ENCODE results near the gene FAM53B.

DNA sequence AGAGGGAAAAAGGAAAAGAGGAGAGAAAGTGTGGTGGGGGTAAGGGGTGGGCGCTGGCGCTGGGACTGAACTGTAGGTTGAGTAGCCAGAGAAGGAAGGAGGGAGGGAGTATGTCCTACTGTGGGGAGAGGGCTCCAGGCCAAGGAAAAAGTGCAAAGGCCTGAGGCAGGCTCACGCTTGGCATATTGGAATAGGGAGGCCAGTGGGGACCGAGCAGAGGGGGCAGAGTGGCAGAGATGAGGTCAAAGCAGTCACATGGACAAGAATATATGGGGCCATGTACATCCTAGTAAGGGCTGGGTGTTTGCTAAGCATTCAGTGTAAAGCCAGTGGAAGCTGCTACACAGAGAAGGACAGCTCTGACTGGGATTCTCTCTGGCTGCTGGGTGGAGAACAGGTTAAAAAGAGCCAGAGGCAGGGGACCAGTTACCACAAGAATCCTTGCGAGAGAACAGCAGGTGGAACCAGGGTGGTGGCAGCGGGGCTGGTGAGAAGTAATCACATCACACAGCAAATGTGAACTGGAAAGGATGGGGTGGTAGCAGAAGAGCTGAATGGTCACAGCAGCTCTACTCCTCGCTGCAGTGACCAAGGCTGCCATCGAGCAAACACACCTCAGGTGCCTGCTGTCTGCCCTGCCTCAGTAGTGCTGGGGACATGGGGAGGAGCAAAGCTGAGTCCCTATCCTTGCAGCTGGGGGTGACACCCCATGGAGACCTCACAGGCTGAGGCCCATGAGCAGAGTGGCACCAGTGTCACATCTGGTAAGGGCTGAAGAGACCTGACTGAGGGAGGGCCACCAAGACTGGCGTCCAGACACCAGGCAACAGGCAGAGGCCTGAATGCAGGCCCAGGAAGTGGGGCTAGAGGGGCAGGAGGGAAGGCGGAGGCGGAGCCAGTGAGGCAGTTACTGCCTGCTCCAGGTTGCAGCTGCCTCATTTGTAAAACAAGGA lies 39.5 kb downstream of the FAM53B start:
- TF ChIP-seq POLR2A (IDR thresholded peaks at IDR 0.05) (no peak), CTCF (IDR thresholded peaks at IDR 0.05) (no peak)

Measured in Peyer's patch (tissue), 4 donors.